Measurements from ENCODE around the gene MKRN1.

The MKRN1 gene

GRCh38 chr7:140478246-140479061, 851 bp downstream of the MKRN1 start:
- peak; percentile 48 for DNase-seq (ENCODE audit: low spot score)
- no peak for TF ChIP-seq CTCF (IDR thresholded peaks at IDR 0.05; ENCODE audit: extremely low read depth, missing control alignments)

GRCh38 chr7:140476698-140477261, 2.5 kb downstream of the MKRN1 start:
- TF ChIP-seq CTCF (IDR thresholded peaks at IDR 0.05; ENCODE audit: extremely low read depth, missing control alignments), result no peak
- no peak for DNase-seq (ENCODE audit: low spot score)

GRCh38 chr7:140475747-140476333, 3.5 kb downstream of the MKRN1 start:
- TF ChIP-seq CTCF (IDR thresholded peaks at IDR 0.05; ENCODE audit: extremely low read depth, missing control alignments), result no peak
- DNase-seq (ENCODE audit: low spot score), result peak; percentile 62

GRCh38 chr7:140463111-140463510, 16.2 kb downstream of the MKRN1 start:
- DNase-seq (ENCODE audit: low spot score), result no peak
- no peak for TF ChIP-seq CTCF (IDR thresholded peaks at IDR 0.05; ENCODE audit: extremely low read depth, missing control alignments)

GRCh38 chr7:140458916-140459315, 20.4 kb downstream of the MKRN1 start:
- no peak for DNase-seq (ENCODE audit: low spot score)
- TF ChIP-seq CTCF (IDR thresholded peaks at IDR 0.05; ENCODE audit: extremely low read depth, missing control alignments), result no peak

GRCh38 chr7:140458201-140458600, 21.1 kb downstream of the MKRN1 start:
- TF ChIP-seq CTCF (IDR thresholded peaks at IDR 0.05; ENCODE audit: extremely low read depth, missing control alignments), result no peak
- DNase-seq (ENCODE audit: low spot score), result no peak

- DNase-seq (ENCODE audit: low spot score), result no peak
- no peak for TF ChIP-seq CTCF (IDR thresholded peaks at IDR 0.05; ENCODE audit: extremely low read depth, missing control alignments)
Measured at GRCh38 chr7:140456551-140457051, 22.7 kb downstream of the MKRN1 start.
